Mucosa of descending colon (tissue), 3 donors: ENCODE measurements around the gene MAGED1. TPM values are rescaled to one million over a fixed set of nuclear protein-coding genes. Genes with fewer than 3 reads are reported as not detected.

ENCODE experiments used
- ATAC-seq: fragments of 200-7000 bp; cut with Tn5 transposase; one replicate; pipeline ENCODE4 v1.9.1; 2020; ENCODE audit warnings: mild to moderate bottlenecking, moderate library complexity
- DNase-seq, 3 donors: peaks; one replicate each; pipeline ENCODE4 v3.0.0-alpha.2; 2020
- H3K36me3 ChIP-seq: fragments of 200-600 bp; one replicate; pipeline ENCODE4 v1.8.0; 2021; ENCODE audit warnings: low read depth, mild to moderate bottlenecking
- H3K4me1 ChIP-seq: fragments of 200-600 bp; one replicate; pipeline ENCODE4 v1.8.0; 2021; ENCODE audit warnings: low read depth, mild to moderate bottlenecking
- H3K4me3 ChIP-seq: fragments of 200-600 bp; one replicate; pipeline ENCODE4 v1.8.0; 2021; ENCODE audit warnings: mild to moderate bottlenecking
- H3K9me3 ChIP-seq: fragments of 200-600 bp; one replicate; pipeline ENCODE4 v1.8.0; 2021; ENCODE audit warnings: mild to moderate bottlenecking
- intact Hi-C, 2 donors: fragments of 100-400 bp; cut with DNase I in 1 of 2; cut with micrococcal nuclease in 1 of 2; formaldehyde crosslinking; loops; one replicate each; pipeline versions ENCODE4 v1.11.0 to v1.11.1; 2022; cut with DNase I, micrococcal nuclease
- total RNA-seq, 3 donors: library from RNA; stranded (reverse); fragmentation: NEBNext Ultra II Directional in 2 of 3; extraction: Animal tissue kit (Norgen Biotek cat#: 25700) in 2 of 3; gene quantifications; one replicate each; pipeline versions ENCODE4 v1.2.1 to v1.2.4, GENCODE V29; 2021 to 2023
- TF ChIP-seq, protein P1 (sequence below): fragments of 200-600 bp; IDR thresholded peaks from one replicate; pipeline ENCODE4 v1.8.0; 2022; ENCODE audit warnings: antibody characterized with exemption, mild to moderate bottlenecking
- donor health status: DM: no; HTN: no; CAD: no; lungs with moderate emphysema.
- donor health status: DM: no; HTN: no; CAD: no.
- donor health status: DM: no; HTN: yes; CAD: no.

Gene MAGED1
- total RNA-seq, 3 donors from 2014 or later = 53.0 to 91.5 (median 57.4) TPM

DNA sequence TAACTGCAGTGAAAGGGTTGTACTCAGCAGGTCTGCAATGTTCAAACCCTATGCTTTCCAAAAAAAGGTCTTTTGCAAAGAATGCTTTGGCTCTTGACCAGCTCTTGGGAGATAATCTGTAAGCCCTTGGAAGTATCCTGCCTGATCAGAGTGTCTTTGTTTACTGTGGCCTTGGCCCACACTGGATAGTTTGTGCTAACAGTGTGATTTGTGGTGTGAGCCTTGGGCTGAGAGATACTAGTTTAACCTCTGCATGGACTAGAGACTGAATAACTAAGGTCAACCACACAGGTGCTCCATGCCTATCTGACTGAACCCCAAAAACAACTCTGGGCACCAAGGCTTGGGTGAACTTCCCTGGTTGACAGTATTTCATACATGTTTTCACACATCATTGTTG, 3.6 kb upstream of the MAGED1 start:
- intact Hi-C loops = no loop called here
- Histone ChIP-seq H3K4me1 (no peaks in the 10 kb centered on the region), H3K4me3 (no peak overlapping the region), H3K9me3 (no peaks in the 10 kb centered on the region), H3K36me3 (no peaks in the 10 kb centered on the region)
- TF ChIP-seq, protein P1, sequence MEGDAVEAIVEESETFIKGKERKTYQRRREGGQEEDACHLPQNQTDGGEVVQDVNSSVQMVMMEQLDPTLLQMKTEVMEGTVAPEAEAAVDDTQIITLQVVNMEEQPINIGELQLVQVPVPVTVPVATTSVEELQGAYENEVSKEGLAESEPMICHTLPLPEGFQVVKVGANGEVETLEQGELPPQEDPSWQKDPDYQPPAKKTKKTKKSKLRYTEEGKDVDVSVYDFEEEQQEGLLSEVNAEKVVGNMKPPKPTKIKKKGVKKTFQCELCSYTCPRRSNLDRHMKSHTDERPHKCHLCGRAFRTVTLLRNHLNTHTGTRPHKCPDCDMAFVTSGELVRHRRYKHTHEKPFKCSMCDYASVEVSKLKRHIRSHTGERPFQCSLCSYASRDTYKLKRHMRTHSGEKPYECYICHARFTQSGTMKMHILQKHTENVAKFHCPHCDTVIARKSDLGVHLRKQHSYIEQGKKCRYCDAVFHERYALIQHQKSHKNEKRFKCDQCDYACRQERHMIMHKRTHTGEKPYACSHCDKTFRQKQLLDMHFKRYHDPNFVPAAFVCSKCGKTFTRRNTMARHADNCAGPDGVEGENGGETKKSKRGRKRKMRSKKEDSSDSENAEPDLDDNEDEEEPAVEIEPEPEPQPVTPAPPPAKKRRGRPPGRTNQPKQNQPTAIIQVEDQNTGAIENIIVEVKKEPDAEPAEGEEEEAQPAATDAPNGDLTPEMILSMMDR = no peak
- DNase-seq = no peak
- no peak for ATAC-seq

DNA sequence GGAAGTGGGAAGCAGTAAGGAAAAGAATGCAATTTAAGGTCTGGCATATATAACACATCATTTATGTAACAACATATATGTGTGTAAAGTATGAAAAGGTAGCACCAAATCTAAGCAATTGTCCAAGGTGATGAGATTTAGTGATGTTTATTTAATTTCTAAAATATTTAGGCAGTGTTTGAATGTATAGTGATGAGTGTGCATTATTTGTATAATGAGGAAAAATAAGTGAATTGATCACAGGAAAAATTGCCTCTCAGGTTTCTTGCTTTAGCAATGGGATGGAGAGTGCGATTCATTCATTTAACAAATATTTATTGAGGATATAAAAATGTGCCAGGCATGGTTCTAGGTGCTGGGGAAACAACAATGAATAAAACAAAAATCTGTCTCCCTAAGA, 2.2 kb upstream of the MAGED1 start:
- TF ChIP-seq, protein P1 = no peak
- H3K4me3 ChIP-seq = no peak overlapping the region
- no peaks in the 10 kb centered on the region for H3K9me3 ChIP-seq
- ATAC-seq (no peak), DNase-seq (no peak)
- H3K4me1 ChIP-seq = no peaks in the 10 kb centered on the region
- intact Hi-C loops = no loop called here
- no peaks in the 10 kb centered on the region for H3K36me3 ChIP-seq

DNA sequence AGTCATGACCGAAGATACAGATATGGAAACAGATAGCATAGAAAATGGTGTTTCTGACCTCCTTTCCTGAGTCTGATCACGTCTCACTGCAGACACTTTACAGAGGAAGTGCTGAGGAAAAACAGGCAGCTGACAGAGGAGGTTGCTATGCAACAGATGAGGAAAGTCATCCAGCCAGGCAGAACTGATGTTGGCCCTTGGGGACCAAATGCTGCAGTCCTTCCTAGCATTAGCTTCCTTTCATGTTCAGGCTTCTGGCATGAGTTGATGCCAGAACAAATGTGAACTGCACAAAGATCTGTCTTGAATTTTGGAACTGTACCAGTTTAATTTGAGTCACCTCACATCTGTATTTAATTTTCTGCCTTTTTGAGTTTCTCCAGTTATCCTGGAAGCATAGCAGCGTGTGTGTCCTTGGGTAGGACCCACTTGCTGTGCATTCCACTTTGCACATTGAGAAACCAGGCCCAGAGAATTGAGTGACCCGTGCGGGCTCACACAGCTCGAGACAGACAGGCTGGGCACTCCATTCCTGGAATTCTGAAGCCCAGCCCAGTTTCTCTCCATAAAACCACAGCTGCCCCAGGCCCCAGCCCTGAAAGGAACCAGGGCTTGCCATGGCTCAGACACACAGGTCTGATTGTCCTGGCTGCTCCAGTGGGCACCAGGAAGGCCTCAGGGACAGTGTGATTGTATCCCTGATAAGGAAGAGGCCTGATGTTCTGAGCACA, 1.4 kb upstream of the MAGED1 start:
- ATAC-seq = no peak
- no peaks in the 10 kb centered on the region for H3K36me3 ChIP-seq
- TF ChIP-seq, protein P1 = no peak

DNA sequence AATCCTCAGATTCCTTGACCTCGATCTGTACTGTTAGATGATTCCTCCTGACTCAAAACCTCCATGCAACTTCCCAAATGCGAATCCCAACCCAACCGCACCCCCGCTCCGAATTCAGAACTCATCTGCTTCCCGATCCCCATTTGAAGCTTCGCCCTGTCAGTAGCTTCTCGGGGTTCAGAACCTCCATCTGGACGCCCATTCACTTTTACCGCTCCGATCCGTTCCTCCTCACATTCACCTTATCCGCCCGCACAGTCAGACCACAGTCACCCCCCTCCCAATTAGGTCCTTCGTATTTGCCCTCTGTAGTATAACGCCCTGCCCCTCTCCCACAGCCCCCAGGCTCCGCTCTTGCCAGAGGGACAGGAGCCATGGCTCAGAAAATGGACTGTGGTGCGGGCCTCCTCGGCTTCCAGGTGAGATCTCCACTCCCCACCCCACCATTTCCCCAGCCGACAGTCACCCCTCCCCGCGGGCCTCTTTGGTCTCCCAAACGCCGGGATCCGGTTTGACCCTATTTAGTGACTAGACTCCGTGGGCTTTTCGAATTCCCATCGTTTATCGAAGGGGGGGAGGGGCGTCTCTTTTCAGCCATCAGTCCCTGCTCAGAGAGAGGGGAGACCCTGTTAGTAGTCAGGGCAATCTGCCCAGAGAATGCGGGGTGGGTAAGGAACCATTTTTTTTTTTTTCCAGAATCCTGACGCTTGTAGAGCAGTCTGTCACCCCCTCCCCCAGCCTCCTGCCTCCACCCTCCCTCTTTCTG, 691 bp downstream of the MAGED1 start:
- ATAC-seq = peak; percentile 5
- intact Hi-C loops = no loop called here
- TF ChIP-seq, protein P1 = no peak

More for the DNA sequence above, 1.4 kb upstream of the MAGED1 start:
- intact Hi-C loops = no loop called here
- H3K9me3 ChIP-seq = no peaks in the 10 kb centered on the region
- H3K4me1 ChIP-seq = no peaks in the 10 kb centered on the region
- H3K4me3 ChIP-seq = no peak overlapping the region
- peak in 1 of 3 donors; percentile 3 for DNase-seq

DNA sequence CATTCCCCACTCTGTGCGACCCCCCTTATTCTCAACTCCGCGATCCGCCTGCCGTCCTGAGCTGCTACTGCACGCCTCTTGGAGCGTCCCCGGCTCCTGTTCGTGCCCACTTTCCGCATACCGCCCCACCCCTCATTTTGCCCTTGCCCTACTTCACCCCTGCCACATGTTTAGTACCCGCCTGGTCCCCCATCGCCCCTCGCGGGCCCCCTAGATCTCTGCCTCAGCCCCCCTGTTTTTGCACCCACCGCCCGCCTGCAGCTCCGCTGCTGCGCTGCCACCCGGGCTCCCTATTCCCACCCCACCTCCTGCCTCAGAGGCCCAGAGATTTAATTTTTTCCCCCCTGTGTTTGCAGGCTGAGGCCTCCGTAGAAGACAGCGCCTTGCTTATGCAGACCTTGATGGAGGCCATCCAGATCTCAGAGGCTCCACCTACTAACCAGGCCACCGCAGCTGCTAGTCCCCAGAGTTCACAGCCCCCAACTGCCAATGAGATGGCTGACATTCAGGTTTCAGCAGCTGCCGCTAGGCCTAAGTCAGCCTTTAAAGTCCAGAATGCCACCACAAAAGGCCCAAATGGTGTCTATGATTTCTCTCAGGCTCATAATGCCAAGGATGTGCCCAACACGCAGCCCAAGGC, 1.4 kb downstream of the MAGED1 start:
- peak; percentile 16 to 53 (median 32) for DNase-seq
- TF ChIP-seq, protein P1 = no peak
- Histone ChIP-seq H3K9me3 (no peaks in the 10 kb centered on the region), H3K4me3 (no peak overlapping the region), H3K36me3 (no peaks in the 10 kb centered on the region), H3K4me1 (no peaks in the 10 kb centered on the region)
- intact Hi-C loops = no loop called here
- no peak for ATAC-seq

More for the DNA sequence above, 691 bp downstream of the MAGED1 start:
- DNase-seq = peak in 2 of 3 donors; percentile 34
- Histone ChIP-seq H3K4me1 (no peaks in the 10 kb centered on the region), H3K4me3 (peak overlapping the region; percentile 28), H3K36me3 (no peaks in the 10 kb centered on the region), H3K9me3 (no peaks in the 10 kb centered on the region)
